Endometrial microvascular endothelial cells (primary cell): ENCODE data around the gene FXYD4. TPM values are rescaled to one million over a fixed set of nuclear protein-coding genes. Genes with fewer than 3 reads are reported as not detected.

Source experiments
- in situ Hi-C: cut with HindIII; loops from 2 replicates; pipeline ENCODE4 v1.10.0; 2017; ENCODE audit warnings: low sequenced_read_pairs, low pct_unique_long_range_greater_than_20kb; ENCODE audit errors: inconsistent ontology term
- total RNA-seq: library from RNA; depleted of rRNA; stranded (reverse); fragments of >200 nt; gene quantifications from one replicate; pipeline ENCODE4 v1.2.3, GENCODE V29; 2015; ENCODE audit errors: inconsistent ontology term

The FXYD4 gene
- total RNA-seq, 1 donor from 2014 or later = not detected

DNA sequence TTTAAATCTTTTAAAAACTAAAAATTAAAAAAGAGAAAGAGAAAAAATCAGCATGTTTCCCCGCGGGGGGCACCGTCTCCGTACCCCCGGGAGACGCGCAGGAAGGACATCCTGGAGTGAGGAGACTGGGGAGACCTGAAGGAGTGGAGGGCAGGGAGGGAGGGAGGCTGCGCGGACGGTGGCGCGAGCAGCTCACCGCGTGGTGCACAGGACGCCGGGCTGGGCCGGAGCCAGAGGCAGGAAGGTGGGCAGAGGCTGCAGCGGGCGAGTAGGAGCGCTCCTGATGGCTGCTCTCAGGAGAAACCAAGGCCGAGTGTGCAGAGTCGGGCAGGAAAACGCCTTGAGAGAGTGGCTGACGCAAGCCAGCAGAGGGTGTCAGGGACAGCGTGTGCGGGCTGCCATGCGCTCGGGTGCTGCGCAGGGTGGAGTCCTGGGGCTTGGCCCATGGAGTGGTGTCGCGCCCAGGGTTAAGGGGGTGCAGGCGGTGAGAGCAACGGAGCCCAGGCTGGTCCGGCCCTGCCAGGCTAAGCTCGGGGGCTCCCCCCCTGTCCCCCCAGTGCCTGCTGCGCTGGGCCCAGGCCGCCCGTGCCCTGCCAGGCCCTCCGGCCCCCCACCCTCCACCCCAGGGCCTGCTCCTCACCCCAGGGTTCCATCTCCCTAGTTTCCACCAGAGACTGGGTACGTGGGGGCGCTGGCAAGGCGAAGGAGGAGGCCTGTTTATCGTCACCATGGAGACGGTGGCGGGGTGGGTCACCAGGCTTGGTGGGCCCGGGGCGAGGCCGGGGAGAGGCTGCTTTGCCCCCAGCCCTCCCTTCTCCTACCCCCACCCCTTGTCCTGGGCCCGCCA, 28.9 kb upstream of the FXYD4 start:
- in situ Hi-C loops = no loop called here

GRCh38 chr10:43343126-43343525, 28.3 kb upstream of the FXYD4 start:
- in situ Hi-C loops = no loop called here

- in situ Hi-C loops = no loop called here
Observed at GRCh38 chr10:43344051-43344450, 27.4 kb upstream of the FXYD4 start.

- in situ Hi-C loops = no loop called here
Observed at GRCh38 chr10:43347997-43348396, 23.4 kb upstream of the FXYD4 start.

GRCh38 chr10:43348511-43349312, 22.7 kb upstream of the FXYD4 start:
- in situ Hi-C loops = no loop called here

- in situ Hi-C loops = no loop called here
Observed at GRCh38 chr10:43350156-43350555, 21.3 kb upstream of the FXYD4 start.

DNA sequence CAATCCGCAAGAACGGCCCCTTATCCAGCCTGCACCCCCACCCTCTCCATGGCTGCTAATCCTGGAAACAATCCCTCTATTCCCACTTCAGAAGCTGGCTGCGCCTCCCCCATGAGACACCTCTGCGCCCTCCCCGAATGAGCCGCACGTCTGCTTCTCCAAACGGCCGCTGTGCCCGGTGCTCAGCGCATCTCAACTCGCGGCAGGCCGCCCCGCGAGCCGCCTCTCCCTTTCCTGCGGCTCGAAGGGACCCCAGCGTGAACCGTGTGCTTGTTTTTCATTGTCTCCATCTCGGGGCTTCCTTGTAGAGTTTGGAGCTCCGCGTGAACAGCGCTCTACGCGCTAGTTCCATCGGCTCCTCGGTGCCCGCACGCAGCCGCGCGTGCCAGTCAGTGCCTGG, 20.8 kb upstream of the FXYD4 start:
- in situ Hi-C loops = no loop called here

DNA sequence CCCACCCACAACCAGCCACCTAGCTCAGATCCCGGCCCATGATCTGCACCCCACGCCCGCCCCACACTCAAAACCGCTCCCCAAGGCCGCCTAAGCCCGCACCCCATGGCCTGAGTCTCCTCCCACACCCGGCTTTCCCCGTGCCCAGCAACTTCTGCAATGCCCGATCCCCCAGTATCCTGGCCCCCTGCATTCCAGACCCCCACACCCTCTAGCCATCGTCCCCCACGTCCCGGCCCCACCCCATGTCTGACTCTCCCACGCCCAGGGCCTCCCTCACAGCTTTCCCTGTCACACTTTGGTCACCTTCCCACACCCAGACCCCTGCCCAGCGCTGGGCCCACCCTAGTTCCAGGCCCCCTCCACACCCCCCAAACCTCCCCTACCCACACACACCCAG, 20.1 kb upstream of the FXYD4 start:
- in situ Hi-C loops = no loop called here

DNA sequence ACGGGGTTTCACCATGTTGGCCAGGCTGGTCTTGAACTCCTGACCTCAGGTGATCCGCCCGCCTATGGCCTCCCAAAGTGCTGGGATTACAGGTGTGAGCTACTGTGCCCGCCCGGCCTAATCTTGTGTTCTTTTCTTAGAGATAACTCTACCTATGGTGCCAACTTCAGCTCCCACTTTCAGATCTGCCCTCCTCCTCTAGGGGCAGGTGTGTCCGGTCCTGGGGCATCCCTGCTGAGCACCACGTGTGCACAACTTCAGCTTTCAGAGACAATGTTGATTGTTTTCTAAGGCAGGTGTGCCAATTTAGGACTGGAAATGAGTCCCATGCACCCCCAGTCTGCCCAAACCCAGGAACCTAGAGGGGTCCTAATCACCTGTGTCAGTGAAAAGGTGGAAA, 18.5 kb upstream of the FXYD4 start:
- in situ Hi-C loops = no loop called here

- in situ Hi-C loops = no loop called here
Observed at GRCh38 chr10:43353495-43354329, 17.7 kb upstream of the FXYD4 start.

DNA sequence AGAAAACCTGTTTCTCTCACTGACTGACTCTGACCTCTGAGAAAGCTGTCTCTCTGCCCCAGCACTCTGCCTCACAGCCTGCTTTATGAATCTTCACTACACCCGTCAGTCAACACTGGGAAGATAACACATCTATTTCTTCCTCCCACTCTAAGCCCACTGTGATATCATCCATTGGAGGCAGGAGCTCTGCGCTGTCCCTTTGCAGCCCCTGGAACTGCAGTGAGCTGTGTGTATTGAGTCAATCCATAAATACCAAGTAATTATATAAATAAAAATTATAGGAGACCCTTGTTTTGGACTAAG, 17.2 kb upstream of the FXYD4 start:
- in situ Hi-C loops = no loop called here

GRCh38 chr10:43354879-43355380, 16.5 kb upstream of the FXYD4 start:
- in situ Hi-C loops = no loop called here

DNA sequence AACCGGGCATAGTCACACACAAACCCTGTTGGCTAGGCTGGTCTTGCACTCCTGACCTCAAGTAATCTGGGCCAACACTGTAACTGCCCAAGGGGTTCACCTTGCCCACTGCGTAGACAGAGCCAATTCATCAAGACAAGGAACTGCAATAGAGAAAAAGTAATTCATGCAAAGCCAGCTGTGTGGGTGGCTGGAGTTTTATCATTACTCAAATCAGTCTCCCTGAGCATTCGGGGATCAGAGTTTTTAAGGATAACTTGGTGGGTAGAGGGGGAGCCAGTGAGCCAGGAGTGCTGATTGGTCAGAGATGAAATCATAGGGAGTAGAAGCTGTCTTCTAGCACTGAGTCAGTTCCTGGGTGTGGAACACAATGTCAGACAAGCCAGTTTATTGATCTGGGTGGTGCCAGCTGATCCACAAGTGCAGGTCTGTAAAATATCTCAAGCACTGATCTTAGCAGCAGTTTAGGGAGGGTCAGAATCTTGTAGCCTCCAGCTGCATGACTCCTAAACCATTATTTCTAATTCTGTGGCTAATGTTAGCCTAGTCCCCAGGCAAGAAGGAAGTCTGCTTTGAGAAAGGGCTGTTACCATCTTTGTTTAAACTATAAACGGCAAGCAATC, 15.6 kb upstream of the FXYD4 start:
- in situ Hi-C loops = no loop called here

- in situ Hi-C loops = no loop called here
Observed at GRCh38 chr10:43360086-43360485, 11.3 kb upstream of the FXYD4 start.

DNA sequence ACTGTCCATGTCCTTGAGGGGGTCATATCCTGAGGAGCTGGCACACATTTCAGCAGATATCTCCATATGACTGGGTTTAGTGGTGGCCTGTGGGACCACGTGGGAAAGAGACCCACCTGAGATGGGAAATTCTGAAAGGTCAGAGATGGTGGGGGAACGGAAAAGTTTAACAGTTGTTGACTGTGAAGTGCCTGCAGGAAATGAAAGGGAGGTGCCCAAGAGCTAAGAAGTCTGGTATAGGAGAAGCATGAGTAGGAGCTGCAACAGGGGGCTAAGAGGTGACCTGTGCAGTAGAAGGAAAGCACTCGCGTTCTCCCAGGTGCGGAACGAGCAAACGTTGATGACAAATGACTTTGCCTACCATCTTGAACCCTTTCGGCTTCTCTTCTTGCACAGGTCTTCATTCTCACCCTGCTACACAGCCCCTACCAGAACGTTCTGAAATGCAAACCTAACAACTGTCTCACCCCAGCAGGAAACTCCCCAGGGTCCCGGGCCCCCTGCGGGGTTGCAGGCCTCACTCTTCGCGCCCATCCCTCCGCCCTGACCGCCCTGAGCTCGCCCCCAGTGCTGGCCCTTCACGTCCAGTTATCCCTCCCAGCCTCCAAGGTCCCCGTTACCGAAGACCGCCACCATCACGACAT, 9.8 kb upstream of the FXYD4 start:
- in situ Hi-C loops = no loop called here

- in situ Hi-C loops = no loop called here
Observed at GRCh38 chr10:43362191-43362839, 9.1 kb upstream of the FXYD4 start.

DNA sequence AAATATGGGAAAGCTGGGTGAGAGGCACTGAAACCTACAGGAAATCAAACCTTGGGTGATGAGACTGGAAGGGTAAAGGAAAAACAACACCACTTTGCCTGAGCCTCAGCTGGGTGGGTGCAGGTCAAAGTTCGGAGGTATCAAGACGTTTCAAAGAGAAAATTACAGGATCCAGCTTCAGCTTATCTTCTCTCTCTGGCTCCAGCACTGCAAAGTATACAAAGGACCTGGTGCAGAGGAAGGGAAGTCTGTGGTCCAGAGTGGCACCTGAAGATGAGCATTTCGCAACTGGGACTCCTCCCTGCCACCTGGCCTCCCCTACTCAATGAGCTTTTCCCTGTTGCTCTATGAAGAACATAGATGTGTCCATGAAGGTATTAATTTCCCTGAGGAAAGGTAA, 6.4 kb upstream of the FXYD4 start:
- in situ Hi-C loops = no loop called here

- in situ Hi-C loops = no loop called here
Observed at GRCh38 chr10:43369921-43370320, 1.5 kb upstream of the FXYD4 start.
